Stimulated activated naive B cell treated with anti-CD40 and anti-IgM and Interleukin-4, amounts not matched to agents 10 μg/mL and 1 μg/mL and 100 μg/mL, for 72 hours (primary cell): ENCODE measurements around the gene MFSD6L.
A peak's percentile ranks its signal among the peaks of the same experiment; 100 is the strongest.

Experiments used
- ATAC-seq, 2 donors: fragments of 150-1000 bp; cut with Tn5 transposase; replicated peaks; 2 replicates each; pipeline ENCODE4 v1.10.0; 2021; ENCODE audit warnings: moderate library complexity in 1 of 2
- DNase-seq: peaks from one replicate; pipeline ENCODE4 v3.0.0; 2021
- H3K27ac Mint-ChIP-seq: one replicate; pipeline ENCODE4 v1.8.0; 2022; ENCODE audit warnings: mild to moderate bottlenecking, mixed read lengths
- H3K27me3 Mint-ChIP-seq, 2 donors: one replicate each; pipeline ENCODE4 v1.8.0; 2022; ENCODE audit warnings: mixed read lengths in 2 of 2
- H3K36me3 Mint-ChIP-seq, 2 donors: one replicate each; pipeline ENCODE4 v1.8.0; 2022; ENCODE audit warnings: mixed read lengths in 2 of 2, mild to moderate bottlenecking in 1 of 2
- H3K4me1 Mint-ChIP-seq, 2 donors: one replicate each; pipeline ENCODE4 v1.8.0; 2022; ENCODE audit warnings: mixed read lengths in 2 of 2, mild to moderate bottlenecking in 1 of 2
- H3K4me3 Mint-ChIP-seq, 2 donors: one replicate each; pipeline ENCODE4 v1.8.0; 2022; ENCODE audit warnings: mild to moderate bottlenecking in 2 of 2, mixed read lengths in 2 of 2, moderate library complexity in 1 of 2
- H3K9me3 Mint-ChIP-seq, 2 donors: one replicate each; pipeline ENCODE4 v1.8.0; 2022; ENCODE audit warnings: mixed read lengths in 2 of 2, mild to moderate bottlenecking in 1 of 2

The MFSD6L gene

GRCh38 chr17:8754890-8755289 lies 44.3 kb downstream of the MFSD6L start:
- H3K36me3 Mint-ChIP-seq: no peaks in the 10 kb centered on the region
- H3K9me3 Mint-ChIP-seq: no peaks in the 10 kb centered on the region
- peaks cover 38 to 52% of the 10 kb centered on the region in 2 donors for H3K27me3 Mint-ChIP-seq
- H3K4me1 Mint-ChIP-seq: no peaks in the 10 kb centered on the region
- H3K27ac Mint-ChIP-seq: no peak overlapping the region
- DNase-seq: no peak
- H3K4me3 Mint-ChIP-seq: no peak overlapping the region
- no peak for ATAC-seq

- ATAC-seq (peak in 1 of 2 donors; percentile 52), DNase-seq (no peak)
- H3K27me3 Mint-ChIP-seq: peaks cover 41 to 60% of the 10 kb centered on the region in 2 donors
- no peaks in the 10 kb centered on the region for H3K9me3 Mint-ChIP-seq
- H3K36me3 Mint-ChIP-seq: no peaks in the 10 kb centered on the region
- no peak overlapping the region for H3K4me3 Mint-ChIP-seq
- no peaks in the 10 kb centered on the region for H3K4me1 Mint-ChIP-seq
- no peak overlapping the region for H3K27ac Mint-ChIP-seq
Measured at GRCh38 chr17:8753976-8754440, 45.2 kb downstream of the MFSD6L start.

- no peaks in the 10 kb centered on the region for H3K4me1 Mint-ChIP-seq
- no peaks in the 10 kb centered on the region for H3K9me3 Mint-ChIP-seq
- no peak for DNase-seq
- H3K4me3 Mint-ChIP-seq: no peak overlapping the region
- peaks cover 36 to 60% of the 10 kb centered on the region in 2 donors for H3K27me3 Mint-ChIP-seq
- no peak for ATAC-seq
- H3K27ac Mint-ChIP-seq: no peak overlapping the region
- no peaks in the 10 kb centered on the region for H3K36me3 Mint-ChIP-seq
Measured at GRCh38 chr17:8753136-8753975, 45.8 kb downstream of the MFSD6L start.

GRCh38 chr17:8749616-8750015 lies 49.5 kb downstream of the MFSD6L start:
- Mint-ChIP-seq H3K4me3 (no peak overlapping the region), H3K36me3 (no peaks in the 10 kb centered on the region), H3K27ac (peak overlapping the region; percentile 51), H3K27me3 (peaks cover 5 to 32% of the 10 kb centered on the region in 2 donors), H3K4me1 (peaks cover 5 to 16% of the 10 kb centered on the region in 2 donors), H3K9me3 (peaks cover 3 to 4% of the 10 kb centered on the region in 2 donors)
- DNase-seq (no peak), ATAC-seq (no peak)

GRCh38 chr17:8747742-8748141 lies 51.4 kb downstream of the MFSD6L start:
- no peak overlapping the region for H3K4me3 Mint-ChIP-seq
- no peaks in the 10 kb centered on the region for H3K36me3 Mint-ChIP-seq
- no peak overlapping the region for H3K27ac Mint-ChIP-seq
- H3K9me3 Mint-ChIP-seq: peaks cover 3 to 4% of the 10 kb centered on the region in 2 donors
- ATAC-seq (no peak), DNase-seq (no peak)
- H3K4me1 Mint-ChIP-seq: peaks cover 10 to 23% of the 10 kb centered on the region in 2 donors
- peaks cover 3 to 27% of the 10 kb centered on the region in 2 donors for H3K27me3 Mint-ChIP-seq
